IPS-15b (cell line): ENCODE results near the gene KCNG1.
"Not testable (repeated sequence)": the region's sequence is repeated elsewhere in the genome, so short reads cannot be mapped to it uniquely, and the experiment has no call there.

Experiments used
- H3K27me3 ChIP-seq: one replicate; pipeline ENCODE4 v1.6.1; 2013; ENCODE audit warnings: low read length; ENCODE audit not compliant: control insufficient read depth, insufficient read depth
- H3K36me3 ChIP-seq: one replicate; pipeline ENCODE4 v1.6.1; 2013; ENCODE audit warnings: low read length; ENCODE audit not compliant: control insufficient read depth, insufficient read depth
- H3K4me1 ChIP-seq: one replicate; pipeline ENCODE4 v1.6.1; 2013; ENCODE audit warnings: mild to moderate bottlenecking, low read length; ENCODE audit not compliant: control insufficient read depth, insufficient read depth
- H3K4me3 ChIP-seq: one replicate; pipeline ENCODE4 v1.5.1; 2013; ENCODE audit warnings: low read depth, low read length
- H3K9ac ChIP-seq: one replicate; pipeline ENCODE4 v1.6.1; 2013; ENCODE audit warnings: low read depth, mild to moderate bottlenecking, low read length
- H3K9me3 ChIP-seq: one replicate; pipeline ENCODE4 v1.6.1; 2013; ENCODE audit warnings: mild to moderate bottlenecking, low read length; ENCODE audit not compliant: control insufficient read depth, insufficient read depth

The KCNG1 gene

DNA sequence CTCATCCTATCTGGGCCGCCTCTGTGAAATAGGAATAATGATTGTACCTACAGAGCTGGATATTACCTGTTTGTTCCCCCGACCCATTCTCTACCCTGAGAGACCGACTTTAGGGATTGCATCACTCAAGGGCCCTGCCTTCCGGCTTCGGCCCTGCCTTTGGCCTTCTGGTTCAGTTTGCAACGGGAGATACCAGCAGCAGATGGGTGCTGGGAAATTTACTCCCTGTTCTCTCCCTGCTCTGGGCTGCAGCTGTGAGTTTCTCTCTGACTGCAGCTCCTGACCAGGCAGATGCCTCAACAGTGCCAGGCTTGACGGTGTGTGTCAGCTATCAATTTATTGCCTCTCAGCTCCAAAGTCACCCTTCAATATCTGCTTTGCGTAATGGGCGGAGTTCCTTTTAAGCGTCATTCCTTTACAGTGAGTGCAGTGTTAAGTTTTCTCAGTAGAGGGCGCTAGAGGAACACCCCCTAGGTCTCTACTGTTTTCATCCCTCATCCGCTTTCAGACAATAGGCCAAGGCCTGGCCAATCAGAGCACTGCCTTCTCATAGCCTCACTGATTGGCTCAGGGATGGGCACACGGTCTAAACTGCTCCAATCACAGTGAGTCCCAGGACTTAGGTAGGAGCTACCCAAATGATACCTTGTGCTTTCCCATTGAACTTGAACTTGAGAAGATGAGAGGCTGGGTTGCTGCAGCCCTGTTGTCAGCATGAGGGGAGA, 30.0 kb downstream of the KCNG1 start:
- no peak overlapping the region for H3K9ac ChIP-seq
- no peaks in the 10 kb centered on the region for H3K36me3 ChIP-seq
- no peaks in the 10 kb centered on the region for H3K27me3 ChIP-seq
- peaks cover 4% of the 10 kb centered on the region for H3K4me1 ChIP-seq
- no peak overlapping the region for H3K4me3 ChIP-seq
- no peaks in the 10 kb centered on the region for H3K9me3 ChIP-seq

DNA sequence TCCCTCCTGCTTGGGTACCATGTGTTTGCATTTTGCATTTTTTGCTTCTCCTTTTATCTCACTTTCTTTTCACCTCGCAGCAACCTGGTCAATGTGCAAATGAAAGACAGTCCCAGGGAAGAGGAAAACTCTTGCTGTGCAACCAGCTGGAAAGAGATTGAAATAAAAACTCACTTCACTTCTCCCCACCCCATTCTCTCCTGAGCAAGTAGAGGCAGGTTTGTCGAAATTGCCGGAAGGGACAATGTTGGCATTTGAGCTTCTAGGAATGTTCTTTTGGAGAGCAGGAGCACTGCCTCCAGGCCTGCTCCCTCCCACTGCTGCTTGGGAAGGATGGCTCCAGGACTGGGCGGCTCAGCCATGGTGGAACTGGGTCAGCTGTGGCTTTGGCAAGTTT, 30.6 kb downstream of the KCNG1 start:
- Histone ChIP-seq H3K9me3 (no peaks in the 10 kb centered on the region), H3K9ac (no peak overlapping the region), H3K27me3 (no peaks in the 10 kb centered on the region), H3K4me1 (peaks cover 4% of the 10 kb centered on the region), H3K36me3 (no peaks in the 10 kb centered on the region), H3K4me3 (no peak overlapping the region)

DNA sequence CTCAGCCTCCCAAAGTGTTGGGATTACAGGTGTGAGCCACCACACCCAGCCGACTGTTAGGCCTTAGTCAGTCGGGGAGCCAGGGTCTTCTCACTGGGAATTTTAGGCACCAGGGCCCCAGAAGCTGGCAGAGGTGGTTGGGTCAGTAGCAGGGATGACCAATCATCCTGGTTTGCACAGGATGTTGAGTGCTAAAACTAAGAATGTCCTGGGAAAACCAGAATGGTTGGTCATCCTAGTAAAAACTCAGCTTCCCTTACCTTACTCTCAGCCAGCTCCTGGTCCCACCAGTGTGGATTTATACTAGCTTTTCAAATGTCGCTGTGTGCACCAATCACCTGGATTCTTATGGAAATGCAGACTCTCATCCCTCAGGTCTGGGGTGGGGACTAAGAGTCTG, 31.8 kb downstream of the KCNG1 start:
- no peaks in the 10 kb centered on the region for H3K36me3 ChIP-seq
- no peak overlapping the region for H3K4me3 ChIP-seq
- no peaks in the 10 kb centered on the region for H3K9me3 ChIP-seq
- H3K27me3 ChIP-seq = no peaks in the 10 kb centered on the region
- H3K9ac ChIP-seq = no peak overlapping the region
- H3K4me1 ChIP-seq = peaks cover 4% of the 10 kb centered on the region

DNA sequence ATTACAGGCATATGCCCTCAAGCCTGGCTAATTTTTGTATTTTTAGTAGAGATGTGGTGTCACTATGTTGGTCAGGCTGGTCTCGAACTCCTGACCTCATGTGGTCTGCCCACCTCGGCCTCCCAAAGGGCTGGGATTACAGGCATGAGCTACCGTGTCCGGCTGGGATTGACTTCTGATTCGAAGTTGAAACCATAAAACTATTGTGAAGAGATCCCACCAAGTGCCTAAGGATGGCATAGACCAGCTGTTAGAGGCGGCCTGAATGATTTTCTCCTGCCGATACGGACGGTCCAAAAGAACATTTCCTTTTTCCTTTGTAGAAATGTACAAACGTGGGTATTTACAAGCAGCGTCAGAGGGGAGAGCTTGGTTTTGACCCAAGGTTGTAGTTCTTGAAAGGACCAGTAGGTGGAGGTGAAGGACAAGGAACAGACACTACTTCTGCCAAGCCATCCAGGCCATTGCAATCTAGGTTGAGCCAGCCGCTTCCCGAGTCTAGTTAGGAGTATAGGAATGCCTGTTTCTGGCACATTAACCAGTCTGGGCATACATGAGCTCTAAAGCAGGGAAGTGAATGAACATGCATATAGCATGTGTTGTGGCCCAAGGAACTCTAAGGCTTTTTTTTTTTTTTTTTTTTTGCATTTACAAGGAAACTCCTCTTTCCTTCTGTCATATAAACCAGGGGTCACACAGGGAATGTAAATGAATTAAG, 35.3 kb downstream of the KCNG1 start:
- H3K4me1 ChIP-seq = peaks cover 1% of the 10 kb centered on the region
- H3K4me3 ChIP-seq = no peak overlapping the region
- H3K9ac ChIP-seq = no peak overlapping the region
- H3K36me3 ChIP-seq = no peaks in the 10 kb centered on the region
- no peaks in the 10 kb centered on the region for H3K9me3 ChIP-seq
- no peaks in the 10 kb centered on the region for H3K27me3 ChIP-seq

DNA sequence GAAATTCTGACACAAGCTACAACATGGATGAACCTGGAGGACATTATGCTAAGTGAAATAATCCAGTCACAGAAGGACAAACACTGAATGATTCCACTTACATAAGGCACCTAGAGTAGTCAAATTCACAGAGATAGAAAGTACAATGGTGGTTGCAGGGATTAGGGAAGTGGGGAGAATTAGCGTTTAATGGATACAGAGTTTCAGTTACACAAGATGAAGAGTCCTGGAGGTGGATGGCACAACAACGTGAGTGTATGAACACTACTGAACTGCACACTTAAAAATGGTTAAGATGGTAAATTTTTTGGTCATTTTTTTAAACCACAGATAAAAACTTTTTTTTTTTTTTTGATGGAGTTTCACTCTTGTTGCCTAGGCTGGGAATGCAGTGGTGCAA, 39.6 kb downstream of the KCNG1 start:
- Histone ChIP-seq H3K36me3 (no peaks in the 10 kb centered on the region), H3K4me1 (no peaks in the 10 kb centered on the region), H3K27me3 (no peaks in the 10 kb centered on the region), H3K4me3 (no peak overlapping the region), H3K9ac (no peak overlapping the region), H3K9me3 (no peaks in the 10 kb centered on the region)

DNA sequence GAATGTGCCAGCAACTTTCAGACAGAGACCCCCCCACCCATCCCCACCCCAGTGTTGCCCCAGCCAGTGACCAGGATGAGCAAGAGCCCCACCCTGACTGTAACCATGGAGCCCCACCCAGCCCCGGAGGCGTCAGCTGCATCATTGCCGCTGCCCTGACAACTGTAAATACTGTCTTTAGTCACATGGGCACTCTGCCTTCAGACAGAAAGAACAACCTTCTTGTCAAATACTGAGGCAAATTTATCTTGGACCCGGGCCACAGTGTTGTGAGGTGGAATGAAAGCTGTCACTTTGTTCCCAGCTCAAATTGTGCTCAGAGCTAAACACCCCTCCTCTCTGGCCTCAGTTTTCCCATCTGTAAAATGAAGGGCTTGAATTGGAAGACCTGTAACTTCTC, 40.5 kb downstream of the KCNG1 start:
- Histone ChIP-seq H3K9me3 (no peaks in the 10 kb centered on the region), H3K9ac (no peak overlapping the region), H3K27me3 (no peaks in the 10 kb centered on the region), H3K4me3 (no peak overlapping the region), H3K36me3 (no peaks in the 10 kb centered on the region), H3K4me1 (no peaks in the 10 kb centered on the region)

DNA sequence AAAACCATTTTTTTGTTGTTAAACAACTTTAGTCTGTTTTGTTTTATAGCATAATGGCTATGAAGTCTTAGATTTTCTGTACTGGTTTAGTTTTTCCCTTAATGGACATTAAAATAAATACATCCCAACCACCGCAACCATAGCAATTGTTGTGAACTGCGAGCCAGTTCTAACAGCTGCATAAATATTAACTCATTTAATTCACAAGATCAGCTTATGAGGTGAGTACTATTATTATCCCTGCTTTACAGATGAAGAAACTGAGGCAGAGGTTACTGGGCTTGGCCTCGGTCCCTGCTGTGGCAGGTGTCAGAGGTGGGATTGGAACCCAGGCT, 41.2 kb downstream of the KCNG1 start:
- Histone ChIP-seq H3K4me3 (no peak overlapping the region), H3K4me1 (no peaks in the 10 kb centered on the region), H3K36me3 (no peaks in the 10 kb centered on the region), H3K9me3 (no peaks in the 10 kb centered on the region), H3K9ac (no peak overlapping the region), H3K27me3 (no peaks in the 10 kb centered on the region)

DNA sequence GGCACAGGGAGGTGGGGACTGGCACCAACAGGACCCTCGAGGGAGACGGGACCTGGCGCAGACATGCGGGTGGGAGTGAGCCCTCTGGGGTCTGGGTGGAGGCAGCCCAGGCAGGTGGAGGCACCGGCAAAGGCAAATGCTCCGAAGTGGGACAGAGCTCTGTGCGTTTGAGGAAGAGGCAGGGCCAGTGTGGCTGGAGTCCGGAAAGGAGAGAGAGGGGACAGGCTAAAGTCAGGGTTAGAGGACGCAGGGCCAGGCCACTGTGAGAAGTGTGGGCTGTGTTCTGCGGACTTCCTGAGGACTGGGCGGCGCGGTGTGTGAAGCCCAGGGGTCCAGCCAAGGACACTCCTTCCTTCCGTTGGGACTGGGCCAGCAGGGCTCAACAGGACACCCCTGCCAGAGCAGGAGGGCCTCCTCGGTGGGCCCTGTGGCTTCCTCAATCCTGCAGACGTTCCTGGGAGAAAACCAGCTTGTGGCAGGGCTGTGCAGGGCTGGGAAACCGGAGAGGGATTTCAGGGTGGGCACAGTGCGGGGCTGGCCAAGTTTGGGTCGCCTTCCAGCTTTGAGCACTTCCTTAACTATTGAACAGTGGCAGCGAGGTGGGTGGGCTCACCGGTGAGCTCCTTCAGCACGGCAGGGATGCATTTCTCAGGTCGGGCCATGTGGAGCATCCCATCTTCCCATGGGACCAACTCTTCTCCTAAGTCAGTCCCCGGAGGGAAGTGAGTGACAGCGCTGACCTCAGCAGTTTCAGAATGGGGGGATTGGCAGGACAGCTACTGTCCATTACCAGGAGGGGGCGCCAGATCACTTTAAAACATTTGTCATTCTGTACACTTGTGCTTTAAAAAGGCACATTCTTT, 41.8 kb downstream of the KCNG1 start:
- no peaks in the 10 kb centered on the region for H3K9me3 ChIP-seq
- no peaks in the 10 kb centered on the region for H3K36me3 ChIP-seq
- H3K27me3 ChIP-seq = no peaks in the 10 kb centered on the region
- no peaks in the 10 kb centered on the region for H3K4me1 ChIP-seq
- H3K9ac ChIP-seq = no peak overlapping the region
- no peak overlapping the region for H3K4me3 ChIP-seq

DNA sequence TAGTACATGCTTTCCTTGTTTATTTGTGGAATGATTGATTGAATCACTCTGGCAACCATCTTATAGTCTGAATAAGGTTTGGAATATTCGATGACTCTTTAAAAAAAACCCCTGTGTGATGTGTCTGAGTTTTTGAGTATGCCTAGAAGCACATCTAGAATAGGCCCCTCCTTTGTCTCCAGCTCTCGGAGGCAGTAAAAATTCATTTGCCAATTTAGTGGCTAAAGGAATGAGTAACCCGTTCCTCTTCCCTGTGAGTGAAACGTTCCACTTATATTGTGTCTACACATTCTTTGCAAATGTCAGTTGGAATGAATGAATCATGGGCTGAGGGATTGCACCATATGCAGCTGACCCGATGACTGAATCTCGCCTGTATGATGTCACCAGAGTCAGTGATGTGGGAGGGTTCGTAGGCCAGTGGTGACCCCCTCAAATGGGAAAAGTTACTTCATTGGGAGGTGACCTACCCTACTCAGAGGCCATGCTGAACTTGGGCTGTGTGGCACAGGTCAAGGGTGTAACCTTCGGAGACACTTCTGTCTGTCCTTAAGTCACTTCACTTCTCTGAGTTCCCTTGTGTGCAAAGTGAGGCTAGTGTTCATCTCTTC, 42.7 kb downstream of the KCNG1 start:
- no peaks in the 10 kb centered on the region for H3K27me3 ChIP-seq
- H3K9me3 ChIP-seq = no peaks in the 10 kb centered on the region
- H3K4me1 ChIP-seq = no peaks in the 10 kb centered on the region
- no peaks in the 10 kb centered on the region for H3K36me3 ChIP-seq
- no peak overlapping the region for H3K4me3 ChIP-seq
- H3K9ac ChIP-seq = no peak overlapping the region

DNA sequence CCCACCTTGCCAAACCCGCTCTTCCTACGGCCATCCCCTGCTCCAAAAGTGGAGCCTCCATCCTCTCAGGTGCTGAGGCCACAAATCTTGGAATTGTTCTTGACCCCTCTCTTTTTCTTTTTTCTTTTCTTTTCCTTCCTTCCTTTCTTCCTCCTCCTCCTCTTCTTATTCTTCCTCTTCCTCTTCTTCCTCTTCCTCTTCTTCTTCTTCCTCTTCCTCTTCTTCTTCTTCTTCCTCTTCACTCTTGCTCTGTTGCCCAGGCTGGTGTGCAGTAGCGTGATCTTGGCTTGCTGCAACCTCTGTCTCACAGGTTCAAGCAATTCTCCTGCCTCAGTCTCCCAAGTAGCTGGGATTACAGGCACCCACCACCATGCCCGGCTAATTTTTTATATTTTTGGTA, 44.4 kb downstream of the KCNG1 start:
- H3K9me3 ChIP-seq, H3K36me3 ChIP-seq, H3K27me3 ChIP-seq, H3K4me3 ChIP-seq, H3K9ac ChIP-seq, H3K4me1 ChIP-seq: not testable (repeated sequence)

DNA sequence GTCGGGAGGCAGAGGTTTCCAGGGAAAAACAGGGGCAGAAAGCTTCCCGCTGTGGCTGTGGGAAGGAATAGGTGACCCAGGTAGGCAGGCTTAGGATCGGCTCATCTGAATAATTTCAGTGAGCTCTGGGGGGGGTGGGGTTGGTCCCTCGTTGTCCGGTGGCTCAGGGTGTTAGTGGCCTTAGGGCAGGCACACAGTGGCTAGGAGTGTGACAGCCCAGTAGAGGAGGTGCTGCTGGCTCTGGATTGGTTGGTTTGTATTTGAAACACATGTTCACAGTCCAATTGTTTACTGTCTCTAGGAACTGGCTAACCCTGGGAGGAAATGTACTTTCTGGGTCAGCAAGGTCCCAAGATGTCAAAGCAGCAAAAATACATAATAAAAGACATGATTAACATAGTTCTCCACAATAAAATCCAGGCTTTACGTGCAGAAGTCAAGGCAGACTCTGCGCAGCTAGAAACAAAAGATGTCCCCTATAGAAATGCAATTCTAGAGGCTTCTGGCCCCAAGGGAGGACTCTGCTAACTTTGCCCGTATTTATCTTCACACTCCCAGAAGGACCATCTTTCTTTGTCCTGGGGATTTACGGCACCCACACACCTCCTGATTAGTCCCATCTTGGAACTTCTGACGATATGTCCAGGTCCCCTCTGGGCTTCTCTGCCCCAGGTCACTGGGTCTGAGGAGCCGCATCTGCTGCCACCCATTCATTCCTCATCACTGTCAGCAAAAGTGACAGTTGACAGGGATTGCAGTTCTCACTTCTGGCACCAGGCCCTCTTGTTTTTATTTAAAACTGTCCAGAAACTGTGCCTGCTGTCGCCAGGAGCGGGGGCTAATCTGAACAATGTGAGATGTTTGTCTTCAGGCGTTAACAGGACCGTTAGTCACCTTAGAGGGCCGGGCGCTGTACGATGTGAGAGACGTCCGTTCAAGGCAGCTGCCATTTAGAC, 45.6 kb downstream of the KCNG1 start:
- Histone ChIP-seq H3K36me3 (no peaks in the 10 kb centered on the region), H3K4me3 (no peak overlapping the region), H3K27me3 (no peaks in the 10 kb centered on the region), H3K9ac (no peak overlapping the region), H3K9me3 (no peaks in the 10 kb centered on the region), H3K4me1 (no peaks in the 10 kb centered on the region)
